Ovary (tissue), 9 donors: ENCODE measurements around the gene CDH22. TPM values are rescaled to one million over a fixed set of nuclear protein-coding genes. Genes with fewer than 3 reads are reported as not detected.

Experiments
- DNase-seq, 5 donors: peaks; one replicate each; pipeline ENCODE4 v3.0.0-alpha.2; 2019 to 2020
- H3K27ac ChIP-seq, 2 donors: fragments of 200-600 bp; one replicate each; pipeline versions ENCODE4 v1.5.1 to v1.8.0; 2019 to 2022
- H3K27me3 ChIP-seq: fragments of 200-600 bp; one replicate; pipeline ENCODE4 v1.8.0; 2022
- H3K36me3 ChIP-seq: fragments of 200-600 bp; sonication (generic); one replicate; pipeline ENCODE4 v1.5.1; 2019
- H3K4me1 ChIP-seq: one replicate; pipeline ENCODE4 v1.8.1; 2013; ENCODE audit warnings: mild to moderate bottlenecking, moderate library complexity; ENCODE audit not compliant: insufficient read depth
- H3K4me3 ChIP-seq: fragments of 200-600 bp; sonication (generic); one replicate; pipeline ENCODE4 v1.5.1; 2017
- H3K9me3 ChIP-seq, 2 donors: fragments of 200-600 bp in 1 of 2; sonication (generic) in 1 of 2; one replicate each; pipeline versions ENCODE4 v1.5.1 to v1.8.1; 2013 to 2019; ENCODE audit warnings: mild to moderate bottlenecking in 1 of 2, moderate library complexity in 1 of 2
- EP300 ChIP-seq: sonication (generic); formaldehyde crosslinking; IDR thresholded peaks from one replicate; pipeline ENCODE4 v1.6.1; 2017; ENCODE audit warnings: antibody characterized with exemption
- POLR2A ChIP-seq: fragments of 450-650 bp; IDR thresholded peaks from one replicate; pipeline ENCODE4 v1.6.1; 2017; ENCODE audit warnings: antibody characterized with exemption, mild to moderate bottlenecking, moderate library complexity
- WGBS, 3 donors: extraction: QIAGEN DNeasy Blood & Tissue Kit in 1 of 3; methylation state at CpG; one replicate each; pipeline versions ENCODE4 v1.1.5 to v1.1.7; 2013 to 2017; 5-methylcytosine and 5-hydroxymethylcytosine counted together
- intact Hi-C, 4 donors: fragments of 100-400 bp; cut with DNase I; formaldehyde crosslinking; loops; one replicate each; pipeline versions ENCODE4 v1.11.0 to v1.15.1; 2022 to 2023
- polyA plus RNA-seq, 2 donors: library from polyadenylated mRNA; stranded (reverse); fragments of 200-250 nt in 1 of 2; fragments of 350-450 nt in 1 of 2; fragmentation: Illumina TruSeq in 1 of 2; extraction: RNeasy Lipid Tissue Mini Kit (QIAGEN cat#74804) in 1 of 2; gene quantifications; one replicate each; pipeline ENCODE4 v1.2.3, GENCODE V29; 2013 to 2014
- total RNA-seq, 7 donors: library from RNA; depleted of rRNA in 2 of 7; stranded (reverse); fragments of >200 nt in 2 of 7; fragmentation: NEBNext Ultra II Directional in 3 of 7; extraction: Animal tissue kit (Norgen Biotek cat#: 25700) in 3 of 7; gene quantifications; one replicate each; pipeline versions ENCODE4 v1.1.0 to v1.2.4, GENCODE V29; 2016 to 2023
- TF ChIP-seq, protein P1 (sequence below), 3 donors: fragments of 450-650 bp in 2 of 3; fragments of 200-600 bp in 1 of 3; IDR thresholded peaks; one replicate each; pipeline versions ENCODE4 v1.5.1 to v1.8.0; 2016 to 2022; ENCODE audit warnings: antibody characterized with exemption in 3 of 3, mild to moderate bottlenecking in 1 of 3
- donor health status: DM: no; HTN: no; CAD: no; lungs with moderate emphysema.
- donor health status: DM: no; HTN: no; CAD: no.
- donor health status: Bipolar disorder and iron deficiency.
- donor health status: DM: yes; HTN: yes; CAD: no.
- donor health status: DM: no; HTN: no; CAD: no.
- donor health status: DM: yes; HTN: yes; CAD: no.

Gene CDH22
- total and polyA plus RNA-seq, 9 donors = 0.10 to 1.5 (median 0.36) TPM

DNA sequence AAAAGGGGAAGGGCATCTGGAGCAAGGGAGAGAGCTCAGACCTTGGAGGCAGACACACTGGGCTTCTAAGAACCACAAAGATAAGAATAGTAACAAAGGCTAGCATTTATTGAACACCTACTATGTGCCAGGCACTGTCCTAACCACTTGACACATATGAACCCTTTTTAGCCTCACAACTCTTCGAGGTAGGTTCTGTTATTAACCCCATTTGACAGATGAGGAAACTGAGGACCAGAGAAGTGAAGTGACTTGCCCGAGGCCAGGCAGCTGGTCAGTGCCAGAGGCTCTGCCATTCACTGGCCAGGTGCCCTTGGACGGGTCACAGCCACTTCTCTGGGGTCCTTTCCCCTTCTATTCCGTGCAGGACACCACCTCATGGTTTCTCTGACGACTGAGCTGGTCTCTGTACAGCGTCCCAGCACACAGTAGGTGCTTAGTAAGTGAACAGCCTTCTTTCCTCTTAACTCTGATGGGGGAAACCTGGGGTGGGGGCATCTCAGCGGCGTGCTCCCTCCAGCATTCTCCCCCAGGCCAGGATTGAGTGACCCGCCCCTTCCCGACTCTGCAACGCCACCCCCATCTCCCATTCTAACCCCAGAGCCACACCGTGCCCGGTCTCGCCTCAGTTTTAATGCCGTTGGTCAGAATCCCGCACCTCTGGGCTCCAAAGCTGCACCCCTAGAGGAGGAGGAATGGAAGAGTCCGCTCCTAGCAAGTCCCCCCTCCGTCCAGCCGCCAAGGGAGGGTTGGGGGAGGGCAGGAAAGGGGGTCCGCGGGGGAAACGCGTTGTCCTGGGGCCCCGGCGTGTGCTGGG, 134.4 kb downstream of the CDH22 start:
- no peak overlapping the region for H3K4me3 ChIP-seq
- H3K4me1 ChIP-seq = peaks cover 2% of the 10 kb centered on the region
- no peak overlapping the region for H3K27ac ChIP-seq
- DNase-seq = no peak
- no peak for TF ChIP-seq POLR2A
- TF ChIP-seq EP300 = no peak
- TF ChIP-seq, protein P1, sequence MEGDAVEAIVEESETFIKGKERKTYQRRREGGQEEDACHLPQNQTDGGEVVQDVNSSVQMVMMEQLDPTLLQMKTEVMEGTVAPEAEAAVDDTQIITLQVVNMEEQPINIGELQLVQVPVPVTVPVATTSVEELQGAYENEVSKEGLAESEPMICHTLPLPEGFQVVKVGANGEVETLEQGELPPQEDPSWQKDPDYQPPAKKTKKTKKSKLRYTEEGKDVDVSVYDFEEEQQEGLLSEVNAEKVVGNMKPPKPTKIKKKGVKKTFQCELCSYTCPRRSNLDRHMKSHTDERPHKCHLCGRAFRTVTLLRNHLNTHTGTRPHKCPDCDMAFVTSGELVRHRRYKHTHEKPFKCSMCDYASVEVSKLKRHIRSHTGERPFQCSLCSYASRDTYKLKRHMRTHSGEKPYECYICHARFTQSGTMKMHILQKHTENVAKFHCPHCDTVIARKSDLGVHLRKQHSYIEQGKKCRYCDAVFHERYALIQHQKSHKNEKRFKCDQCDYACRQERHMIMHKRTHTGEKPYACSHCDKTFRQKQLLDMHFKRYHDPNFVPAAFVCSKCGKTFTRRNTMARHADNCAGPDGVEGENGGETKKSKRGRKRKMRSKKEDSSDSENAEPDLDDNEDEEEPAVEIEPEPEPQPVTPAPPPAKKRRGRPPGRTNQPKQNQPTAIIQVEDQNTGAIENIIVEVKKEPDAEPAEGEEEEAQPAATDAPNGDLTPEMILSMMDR (IDR thresholded peaks at IDR 0.05) = no peak
- H3K36me3 ChIP-seq = no peaks in the 10 kb centered on the region
- no peaks in the 10 kb centered on the region for H3K9me3 ChIP-seq
- 20 to 27% (median 21%) methylated on average over 25 of the region's 25 CpGs for WGBS, 3 donors
- intact Hi-C loops = loop anchor here in 1 of 4 donors (10.0 kb wide), 1 partner anchor 149 kb away; the partner anchor contains the start of gene SLC12A5
- no peaks in the 10 kb centered on the region for H3K27me3 ChIP-seq

DNA sequence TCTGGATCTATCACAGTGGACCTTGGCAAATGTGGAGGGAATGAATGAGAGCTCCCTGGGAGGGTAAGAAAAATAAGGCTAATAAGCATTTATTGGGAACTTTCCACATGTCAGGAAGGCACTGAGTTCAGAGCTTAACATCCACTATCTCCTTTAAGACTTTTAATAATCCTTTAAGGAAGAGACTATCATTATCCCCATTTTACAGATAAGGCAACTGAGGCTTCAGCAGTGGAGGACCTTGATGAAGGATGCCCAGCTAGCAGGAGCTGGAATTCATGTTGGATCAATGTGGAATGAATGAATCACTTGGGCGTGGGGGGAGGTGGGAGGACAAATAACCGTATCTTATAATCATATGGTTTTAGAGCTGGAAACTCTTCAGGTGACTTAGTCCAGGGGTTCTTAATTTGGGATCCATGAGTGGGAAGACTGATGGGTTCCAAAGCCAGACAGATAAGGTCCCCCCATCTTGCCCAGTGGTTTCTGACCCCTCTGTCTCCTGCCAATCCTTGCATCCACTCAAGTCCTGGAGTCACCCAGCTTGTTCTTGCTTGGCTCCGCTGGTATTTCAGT, 135.2 kb downstream of the CDH22 start:
- H3K27ac ChIP-seq = no peak overlapping the region
- DNase-seq = no peak
- no peak overlapping the region for H3K4me3 ChIP-seq
- 38 to 52% (median 43%) methylated on average over 3 of the region's 3 CpGs for WGBS, 3 donors
- TF ChIP-seq, protein P1 (IDR thresholded peaks at IDR 0.05) = no peak
- no peak for TF ChIP-seq EP300
- H3K9me3 ChIP-seq = no peaks in the 10 kb centered on the region
- no peaks in the 10 kb centered on the region for H3K27me3 ChIP-seq
- H3K36me3 ChIP-seq = no peaks in the 10 kb centered on the region
- intact Hi-C loops = loop anchor here in 1 of 4 donors (10.0 kb wide), 1 partner anchor 148 kb away; the partner anchor contains the start of gene SLC12A5
- peaks cover 2% of the 10 kb centered on the region for H3K4me1 ChIP-seq

DNA sequence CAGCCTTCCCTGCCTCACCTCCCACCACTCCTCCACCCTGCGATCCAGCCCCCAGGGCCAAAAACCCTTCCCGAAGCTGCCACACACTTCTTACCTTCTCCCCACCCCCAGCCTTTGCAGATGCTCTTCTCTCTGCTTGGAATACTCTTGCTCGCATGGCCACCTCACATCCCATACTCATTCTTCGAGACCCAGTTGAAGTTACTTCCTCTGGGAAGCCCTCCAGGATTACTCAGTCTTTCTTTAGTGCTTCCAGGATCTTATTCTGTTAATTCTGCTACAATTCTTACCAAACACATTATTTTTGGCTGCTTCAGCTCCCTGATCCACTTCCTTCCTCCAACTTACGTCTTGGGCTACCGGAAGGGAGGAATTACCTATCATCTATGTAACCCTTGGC, 135.8 kb downstream of the CDH22 start:
- DNase-seq = no peak
- Histone ChIP-seq H3K4me3 (no peak overlapping the region), H3K27ac (no peak overlapping the region), H3K27me3 (no peaks in the 10 kb centered on the region), H3K4me1 (peaks cover 2% of the 10 kb centered on the region), H3K36me3 (no peaks in the 10 kb centered on the region), H3K9me3 (no peaks in the 10 kb centered on the region)
- 46 to 56% (median 46%) methylated on average over 6 of the region's 6 CpGs for WGBS, 3 donors
- intact Hi-C loops = loop anchor here in 1 of 4 donors (10.0 kb wide), 1 partner anchor 148 kb away; the partner anchor contains the start of gene SLC12A5
- TF ChIP-seq EP300 = no peak
- no peak for TF ChIP-seq POLR2A
- TF ChIP-seq, protein P1 (IDR thresholded peaks at IDR 0.05) = no peak

DNA sequence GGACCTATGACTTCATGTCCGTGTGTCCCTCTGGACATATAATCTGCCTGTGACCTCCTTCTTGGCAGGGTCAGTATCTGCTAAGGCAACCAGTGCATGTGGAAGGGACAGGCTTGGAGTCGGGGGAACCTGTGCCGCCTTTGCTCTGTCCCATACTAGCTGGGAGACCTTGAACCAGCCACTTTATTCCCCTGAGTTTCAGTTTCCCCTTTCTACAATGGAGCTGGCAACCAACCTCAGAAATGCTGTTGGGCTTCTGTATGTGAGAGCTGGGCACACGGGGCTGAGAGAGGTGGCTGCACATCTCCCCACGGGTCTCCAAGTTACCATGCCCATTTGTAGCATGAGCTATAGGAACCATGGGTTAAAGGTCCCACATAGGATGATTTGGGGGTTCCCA, 136.4 kb downstream of the CDH22 start:
- Histone ChIP-seq H3K36me3 (no peaks in the 10 kb centered on the region), H3K9me3 (no peaks in the 10 kb centered on the region), H3K4me1 (peaks cover 2% of the 10 kb centered on the region), H3K27ac (no peak overlapping the region), H3K4me3 (no peak overlapping the region), H3K27me3 (no peaks in the 10 kb centered on the region)
- no peak for DNase-seq
- intact Hi-C loops = loop anchor here in 1 of 4 donors (10.0 kb wide), 1 partner anchor 147 kb away; the partner anchor contains the start of gene SLC12A5
- no peak for TF ChIP-seq POLR2A
- no peak for TF ChIP-seq EP300
- TF ChIP-seq, protein P1 (IDR thresholded peaks at IDR 0.05) = no peak
- WGBS, 3 donors = 50 to 56% (median 56%) methylated on average over 5 of the region's 5 CpGs
